Hepatocyte (in vitro differentiated cells): ENCODE data around the gene PCDHGC5. TPM values are rescaled to one million over a fixed set of nuclear protein-coding genes. Genes with fewer than 3 reads are reported as not detected.

ENCODE experiments used
- DNase-seq: peaks from one replicate; pipeline ENCODE4 v3.0.0-alpha.2; 2016; ENCODE audit warnings: low spot score
- H2AFZ ChIP-seq: fragments of 200-600 bp; sonication (generic); 2 replicates; pipeline ENCODE4 v1.6.0; 2016; ENCODE audit warnings: antibody characterized with exemption, mild to moderate bottlenecking
- H3K27ac ChIP-seq: fragments of 200-600 bp; sonication (generic); 2 replicates; pipeline ENCODE4 v1.5.1; 2016; ENCODE audit warnings: mild to moderate bottlenecking
- H3K27me3 ChIP-seq: fragments of 200-600 bp; sonication (generic); 2 replicates; pipeline ENCODE4 v1.6.1; 2016
- H3K36me3 ChIP-seq: fragments of 200-600 bp; sonication (generic); replicated peaks from 2 replicates; pipeline ENCODE4 v1.5.1; 2016; ENCODE audit warnings: low read depth; ENCODE audit not compliant: insufficient read depth
- H3K4me1 ChIP-seq: fragments of 200-600 bp; sonication (generic); 2 replicates; pipeline ENCODE4 v1.5.1; 2016; ENCODE audit warnings: mild to moderate bottlenecking, moderate library complexity; ENCODE audit not compliant: insufficient read depth
- H3K4me2 ChIP-seq: fragments of 200-600 bp; sonication (generic); 2 replicates; pipeline ENCODE4 v1.6.0; 2016
- H3K4me3 ChIP-seq: fragments of 200-600 bp; sonication (generic); 2 replicates; pipeline ENCODE4 v1.5.1; 2016; ENCODE audit warnings: mild to moderate bottlenecking
- H3K79me2 ChIP-seq: fragments of 200-600 bp; sonication (generic); 2 replicates; pipeline ENCODE4 v1.6.0; 2017; ENCODE audit warnings: mild to moderate bottlenecking
- H3K9me2 ChIP-seq: fragments of 200-600 bp; sonication (generic); replicated peaks from 2 replicates; pipeline ENCODE4 v1.6.0; 2017; ENCODE audit warnings: mild to moderate bottlenecking; ENCODE audit not compliant: insufficient read depth
- H3K9me3 ChIP-seq: fragments of 200-600 bp; sonication (generic); 2 replicates; pipeline ENCODE4 v1.5.1; 2016; ENCODE audit warnings: low read depth, mild to moderate bottlenecking
- H4K20me1 ChIP-seq: fragments of 200-600 bp; sonication (generic); 2 replicates; pipeline ENCODE4 v1.6.0; 2016; ENCODE audit warnings: mild to moderate bottlenecking; ENCODE audit not compliant: insufficient read depth, poor library complexity, severe bottlenecking
- CTCF ChIP-seq: fragments of 200-600 bp; sonication (generic); IDR thresholded peaks from 2 replicates; pipeline ENCODE4 v1.5.1; 2016; ENCODE audit warnings: antibody characterized with exemption, mild to moderate bottlenecking; ENCODE audit not compliant: poor library complexity
- EZH2 ChIP-seq: fragments of 200-600 bp; sonication (generic); IDR thresholded peaks from 2 replicates; pipeline ENCODE4 v1.6.1; 2016; ENCODE audit warnings: antibody characterized with exemption, mild to moderate bottlenecking, borderline replicate concordance
- EZH2phosphoT487 ChIP-seq: fragments of 200-600 bp; sonication (generic); IDR thresholded peaks from one replicate; pipeline ENCODE4 v1.6.1; 2018; ENCODE audit warnings: antibody characterized with exemption, mild to moderate bottlenecking, low read depth, moderate library complexity; ENCODE audit not compliant: unreplicated experiment, severe bottlenecking
- WGBS: methylation state at CpG from one replicate; pipeline ENCODE4 v1.1.6; 2016; ENCODE audit warnings: low lambda C conversion rate; ENCODE audit errors: missing lambda C conversion rate; 5-methylcytosine and 5-hydroxymethylcytosine counted together
- polyA plus RNA-seq: library from polyadenylated mRNA; unstranded; fragments of >200 nt; fragmentation: Nextera tagmentation; extraction: Ambion mirVana; gene quantifications from 2 replicates; pipeline ENCODE4 v1.2.1, GENCODE V29; 2016
- total RNA-seq: library from RNA; depleted of rRNA; stranded (reverse); fragments of >200 nt; gene quantifications from 2 replicates; pipeline ENCODE4 v1.2.3, GENCODE V29; 2014

PCDHGC5 gene
- 0.92 and 1.1 TPM in 2 replicates for total RNA-seq
- 0.16 TPM in 1 of 2 replicates, not detected in the other for polyA plus RNA-seq

GRCh38 chr5:141488591-141489561, at the start of gene PCDHGC5:
PCDHGC5 (plus strand) TSS chr5:141489081; CDS start chr5:141489241, 160 bp downstream.
- TF ChIP-seq CTCF: no peak
- TF ChIP-seq EZH2: no peak
- no peak for TF ChIP-seq EZH2phosphoT487
- peaks cover under 1% of the 10 kb centered on the region for H3K4me1 ChIP-seq
- no peaks in the 10 kb centered on the region for H3K9me2 ChIP-seq
- H3K36me3 ChIP-seq: no peaks in the 10 kb centered on the region
- no peaks in the 10 kb centered on the region for H3K9me3 ChIP-seq
- WGBS: 72% methylated on average over 14 of the region's 14 CpGs
- no peak within 1 kb of the TSS for H3K4me3 ChIP-seq
- H3K27ac ChIP-seq: no peak within 1 kb of the TSS
- H3K27me3 ChIP-seq: peaks cover 36% of the 10 kb centered on the region
- H2AFZ ChIP-seq: no peak within 1 kb of the TSS
- H4K20me1 ChIP-seq: no peaks in the 10 kb centered on the region
- no peak within 1 kb of the TSS for H3K4me2 ChIP-seq
- H3K79me2 ChIP-seq: peaks cover 10% of the 10 kb centered on the region
- no peak for DNase-seq

GRCh38 chr5:141439411-141440141, 49.3 kb upstream of the PCDHGC5 start:
- Histone ChIP-seq H3K36me3 (no peaks in the 10 kb centered on the region), H3K4me2 (no peak overlapping the region), H3K27ac (no peak overlapping the region), H3K4me3 (no peak overlapping the region), H2AFZ (no peak overlapping the region), H4K20me1 (no peaks in the 10 kb centered on the region), H3K27me3 (no peaks in the 10 kb centered on the region), H3K79me2 (peaks cover 3% of the 10 kb centered on the region), H3K9me3 (peaks cover 7% of the 10 kb centered on the region), H3K9me2 (no peaks in the 10 kb centered on the region), H3K4me1 (no peaks in the 10 kb centered on the region)
- no peak for DNase-seq
- 91% methylated on average over 10 of the region's 10 CpGs for WGBS
- TF ChIP-seq EZH2phosphoT487 (no peak), CTCF (no peak), EZH2 (no peak)

GRCh38 chr5:141440341-141440740, 48.5 kb upstream of the PCDHGC5 start:
- 100% methylated on average over 9 of the region's 9 CpGs for WGBS
- Histone ChIP-seq H3K4me2 (no peak overlapping the region), H2AFZ (no peak overlapping the region), H3K36me3 (no peaks in the 10 kb centered on the region), H4K20me1 (no peaks in the 10 kb centered on the region), H3K9me3 (peaks cover 7% of the 10 kb centered on the region), H3K27ac (no peak overlapping the region), H3K9me2 (no peaks in the 10 kb centered on the region), H3K4me3 (no peak overlapping the region), H3K4me1 (no peaks in the 10 kb centered on the region), H3K27me3 (no peaks in the 10 kb centered on the region), H3K79me2 (peaks cover 6% of the 10 kb centered on the region)
- no peak for TF ChIP-seq CTCF
- DNase-seq: no peak
